T-helper 2 cell treated with Interferon-gamma antibody and Interleukin-4, amounts not matched to agents 5 μg/mL and 100 μg/mL, for 36 hours (primary cell): Measurements from ENCODE around the gene ZCCHC8.
"Not testable (repeated sequence)": the region's sequence is repeated elsewhere in the genome, so short reads cannot be mapped to it uniquely, and the experiment has no call there.

Source experiments
- DNase-seq: peaks from one replicate; pipeline ENCODE4 v3.0.0; 2021; ENCODE audit warnings: low spot score
- H3K27ac Mint-ChIP-seq: one replicate; pipeline ENCODE4 v1.8.0; 2021; ENCODE audit warnings: mild to moderate bottlenecking, mixed read lengths
- H3K27me3 Mint-ChIP-seq: one replicate; pipeline ENCODE4 v1.8.0; 2021; ENCODE audit warnings: low read depth, mixed read lengths
- H3K36me3 Mint-ChIP-seq: one replicate; pipeline ENCODE4 v1.8.0; 2021; ENCODE audit warnings: low read depth, mixed read lengths
- H3K4me1 Mint-ChIP-seq: one replicate; pipeline ENCODE4 v1.8.0; 2021; ENCODE audit warnings: low read depth, mixed read lengths
- H3K4me3 Mint-ChIP-seq: one replicate; pipeline ENCODE4 v1.8.0; 2022; ENCODE audit warnings: mild to moderate bottlenecking, moderate library complexity, mixed read lengths
- H3K9me3 Mint-ChIP-seq: one replicate; pipeline ENCODE4 v1.8.0; 2021; ENCODE audit warnings: mixed read lengths

ZCCHC8 gene

GRCh38 chr12:122452701-122453285 lies 47.9 kb downstream of the ZCCHC8 start:
- Mint-ChIP-seq H3K36me3 (peaks cover 1% of the 10 kb centered on the region), H3K9me3 (peaks cover 4% of the 10 kb centered on the region), H3K27me3 (no peaks in the 10 kb centered on the region), H3K27ac (peak overlapping the region; percentile 99), H3K4me1 (peaks cover 34% of the 10 kb centered on the region), H3K4me3 (peak overlapping the region; percentile 82)
- no peak for DNase-seq

GRCh38 chr12:122449317-122449716 lies 51.4 kb downstream of the ZCCHC8 start:
- peaks cover 25% of the 10 kb centered on the region for H3K4me1 Mint-ChIP-seq
- H3K27ac Mint-ChIP-seq, result peak overlapping the region; percentile 36
- peaks cover 1% of the 10 kb centered on the region for H3K36me3 Mint-ChIP-seq
- peak; percentile 16 for DNase-seq
- no peaks in the 10 kb centered on the region for H3K27me3 Mint-ChIP-seq
- H3K9me3 Mint-ChIP-seq, result peaks cover 4% of the 10 kb centered on the region
- no peak overlapping the region for H3K4me3 Mint-ChIP-seq

GRCh38 chr12:122447825-122448224 lies 52.9 kb downstream of the ZCCHC8 start:
- not testable (repeated sequence) for H3K27ac Mint-ChIP-seq, H3K9me3 Mint-ChIP-seq, H3K4me3 Mint-ChIP-seq, H3K36me3 Mint-ChIP-seq, H3K27me3 Mint-ChIP-seq, DNase-seq
- H3K4me1 Mint-ChIP-seq, result peaks cover 12% of the 10 kb centered on the region

- H3K27ac Mint-ChIP-seq, H3K4me3 Mint-ChIP-seq, H3K4me1 Mint-ChIP-seq, H3K27me3 Mint-ChIP-seq, H3K9me3 Mint-ChIP-seq, H3K36me3 Mint-ChIP-seq, DNase-seq: not testable (repeated sequence)
Observed at GRCh38 chr12:122446390-122446789, 54.3 kb downstream of the ZCCHC8 start.

- H3K4me1 Mint-ChIP-seq, DNase-seq, H3K4me3 Mint-ChIP-seq, H3K27ac Mint-ChIP-seq, H3K27me3 Mint-ChIP-seq, H3K9me3 Mint-ChIP-seq, H3K36me3 Mint-ChIP-seq: not testable (repeated sequence)
Observed at GRCh38 chr12:122444071-122444470, 56.7 kb downstream of the ZCCHC8 start.

- H3K27ac Mint-ChIP-seq, H3K4me3 Mint-ChIP-seq, H3K9me3 Mint-ChIP-seq, DNase-seq, H3K4me1 Mint-ChIP-seq, H3K36me3 Mint-ChIP-seq, H3K27me3 Mint-ChIP-seq: not testable (repeated sequence)
Observed at GRCh38 chr12:122438822-122439221, 61.9 kb downstream of the ZCCHC8 start.

GRCh38 chr12:122437656-122438121 lies 63.0 kb downstream of the ZCCHC8 start:
- no peak for DNase-seq
- H3K4me1 Mint-ChIP-seq, result no peaks in the 10 kb centered on the region
- no peak overlapping the region for H3K4me3 Mint-ChIP-seq
- peaks cover 4% of the 10 kb centered on the region for H3K27me3 Mint-ChIP-seq
- no peak overlapping the region for H3K27ac Mint-ChIP-seq
- H3K36me3 Mint-ChIP-seq, result no peaks in the 10 kb centered on the region
- H3K9me3 Mint-ChIP-seq, result no peaks in the 10 kb centered on the region

GRCh38 chr12:122435186-122435585 lies 65.5 kb downstream of the ZCCHC8 start:
- Mint-ChIP-seq H3K4me3 (no peak overlapping the region), H3K27me3 (peaks cover 4% of the 10 kb centered on the region), H3K27ac (no peak overlapping the region), H3K36me3 (no peaks in the 10 kb centered on the region), H3K9me3 (no peaks in the 10 kb centered on the region), H3K4me1 (no peaks in the 10 kb centered on the region)
- DNase-seq, result no peak

- H3K27me3 Mint-ChIP-seq, H3K4me3 Mint-ChIP-seq, H3K36me3 Mint-ChIP-seq, H3K4me1 Mint-ChIP-seq, H3K27ac Mint-ChIP-seq, H3K9me3 Mint-ChIP-seq, DNase-seq: not testable (repeated sequence)
Observed at GRCh38 chr12:122429043-122429442, 71.7 kb downstream of the ZCCHC8 start.

- Mint-ChIP-seq H3K4me1 (peaks cover 9% of the 10 kb centered on the region), H3K36me3 (no peaks in the 10 kb centered on the region), H3K4me3 (no peak overlapping the region), H3K27ac (no peak overlapping the region), H3K9me3 (no peaks in the 10 kb centered on the region), H3K27me3 (no peaks in the 10 kb centered on the region)
- DNase-seq, result no peak
Observed at GRCh38 chr12:122427403-122427802, 73.3 kb downstream of the ZCCHC8 start.

- no peak for DNase-seq
- peak overlapping the region; percentile 84 for H3K4me3 Mint-ChIP-seq
- H3K36me3 Mint-ChIP-seq, result peaks cover 3% of the 10 kb centered on the region
- no peaks in the 10 kb centered on the region for H3K27me3 Mint-ChIP-seq
- peaks cover 22% of the 10 kb centered on the region for H3K4me1 Mint-ChIP-seq
- H3K9me3 Mint-ChIP-seq, result no peaks in the 10 kb centered on the region
- peak overlapping the region; percentile 90 for H3K27ac Mint-ChIP-seq
Observed at GRCh38 chr12:122423258-122424165, 77.2 kb downstream of the ZCCHC8 start.

- Mint-ChIP-seq H3K9me3 (no peaks in the 10 kb centered on the region), H3K27me3 (no peaks in the 10 kb centered on the region), H3K4me1 (peaks cover 27% of the 10 kb centered on the region), H3K4me3 (peak overlapping the region; percentile 84), H3K36me3 (peaks cover 5% of the 10 kb centered on the region), H3K27ac (peak overlapping the region; percentile 90)
- peak; percentile 20 for DNase-seq
Observed at GRCh38 chr12:122422730-122423257, 77.9 kb downstream of the ZCCHC8 start.

- Mint-ChIP-seq H3K4me3 (peak within 1 kb of the TSS; percentile 92), H3K4me1 (peaks cover 28% of the 10 kb centered on the region), H3K9me3 (no peaks in the 10 kb centered on the region), H3K27me3 (no peaks in the 10 kb centered on the region), H3K27ac (peak within 1 kb of the TSS; percentile 90), H3K36me3 (peaks cover 6% of the 10 kb centered on the region)
- peak; percentile 62 for DNase-seq
Observed at GRCh38 chr12:122421821-122422729, 78.7 kb downstream of the ZCCHC8 start, which contains the start of gene CLIP1. Gene CLIP1, minus strand, starts transcription at chr12:122422669. Its CDS starts 42,217 bp downstream, at chr12:122380452.
